Left cardiac atrium (tissue), 4 donors: Measurements from ENCODE around the gene KLHL35. TPM values are rescaled to one million over a fixed set of nuclear protein-coding genes. Genes with fewer than 3 reads are reported as not detected.
A peak's percentile ranks its signal among the peaks of the same experiment; 100 is the strongest.
"Not testable (repeated sequence)": the region's sequence is repeated elsewhere in the genome, so short reads cannot be mapped to it uniquely, and the experiment has no call there.

ENCODE experiments used
- ATAC-seq, 2 donors: fragments of 200-7000 bp; cut with Tn5 transposase; one replicate each; pipeline ENCODE4 v1.9.1; 2020; ENCODE audit warnings: mild to moderate bottlenecking in 2 of 2, moderate library complexity in 2 of 2
- DNase-seq: peaks from one replicate; pipeline ENCODE4 v3.0.0-alpha.2; 2020
- intact Hi-C, 2 donors: fragments of 100-400 bp; cut with DNase I; formaldehyde crosslinking; loops; one replicate each; pipeline versions ENCODE4 v1.14.1 to v1.15.1; 2022 to 2023
- total RNA-seq, 2 donors: library from RNA; stranded (reverse); fragmentation: NEBNext Ultra II Directional; extraction: Animal tissue kit (Norgen Biotek cat#: 25700); gene quantifications; one replicate each; pipeline ENCODE4 v1.2.1, GENCODE V29; 2021
- donor health status: DM: no; HTN: yes; CAD: no.
- donor health status: DM: no; HTN: yes; CAD: no; lungs with severe emphysema.
- donor health status: DM: yes; HTN: yes; CAD: no.
- donor health status: Dilated cardiomyopathy.

KLHL35 gene
- total RNA-seq, 2 donors from 2014 or later, result 1.1 to 1.2 TPM

DNA sequence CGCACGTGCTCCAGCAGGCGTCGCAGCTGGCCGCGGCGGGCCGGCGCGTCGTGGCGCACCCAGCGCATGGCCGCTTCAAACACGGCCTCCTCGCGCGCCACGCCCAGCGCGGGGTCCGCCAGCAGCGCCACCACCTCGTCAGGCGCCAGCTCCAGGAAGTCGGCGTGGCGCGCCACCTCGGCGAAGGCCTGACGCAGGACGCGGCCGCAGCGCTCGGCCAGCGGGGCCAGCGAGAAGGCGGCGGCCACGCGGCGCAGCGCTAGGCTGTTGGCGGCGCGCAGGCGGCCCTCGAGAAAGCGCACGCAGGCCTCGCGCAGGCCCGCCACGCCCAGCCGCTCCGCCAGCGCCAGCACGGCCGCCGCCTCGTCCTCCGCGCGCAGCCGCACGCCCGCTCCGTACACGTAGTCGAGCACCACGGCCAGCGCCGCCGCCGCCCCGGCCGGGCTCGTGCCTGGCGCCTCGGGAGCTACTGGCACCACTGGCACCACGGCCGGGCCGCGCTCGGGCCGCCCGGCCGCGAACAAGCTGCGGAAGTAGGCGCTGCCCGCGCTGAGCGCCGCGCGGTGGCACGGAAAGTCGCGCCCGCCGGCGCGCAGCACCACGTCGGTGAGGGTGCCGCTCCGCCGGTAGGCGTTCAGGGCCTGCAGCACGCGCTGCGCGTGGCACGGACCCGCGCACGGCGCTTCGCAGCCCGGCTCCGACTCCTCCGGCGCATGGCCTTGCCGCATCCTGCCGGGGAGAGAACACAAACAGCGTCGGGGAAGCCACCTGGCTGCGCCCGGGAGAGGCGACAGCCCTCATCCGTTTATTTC lies 2.9 kb downstream of the KLHL35 start:
- intact Hi-C loops, result no loop called here
- ATAC-seq (peak; percentile 59 to 67), DNase-seq (peak; percentile 78)

DNA sequence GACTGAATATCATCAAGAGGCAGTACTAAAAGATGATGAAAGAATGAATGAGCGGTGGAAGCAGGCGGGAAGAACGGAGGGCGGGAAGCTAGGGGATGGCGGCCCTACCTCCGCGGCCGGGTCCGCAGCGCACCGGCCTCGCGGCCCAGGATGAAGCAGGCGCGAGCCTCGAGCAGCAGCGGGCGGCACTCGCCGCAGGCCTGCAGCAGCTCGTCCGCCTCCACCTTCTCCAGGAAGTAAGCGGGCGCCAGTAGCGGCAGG lies 3.4 kb downstream of the KLHL35 start:
- no peak for DNase-seq
- ATAC-seq, result no peak
- intact Hi-C loops, result no loop called here

DNA sequence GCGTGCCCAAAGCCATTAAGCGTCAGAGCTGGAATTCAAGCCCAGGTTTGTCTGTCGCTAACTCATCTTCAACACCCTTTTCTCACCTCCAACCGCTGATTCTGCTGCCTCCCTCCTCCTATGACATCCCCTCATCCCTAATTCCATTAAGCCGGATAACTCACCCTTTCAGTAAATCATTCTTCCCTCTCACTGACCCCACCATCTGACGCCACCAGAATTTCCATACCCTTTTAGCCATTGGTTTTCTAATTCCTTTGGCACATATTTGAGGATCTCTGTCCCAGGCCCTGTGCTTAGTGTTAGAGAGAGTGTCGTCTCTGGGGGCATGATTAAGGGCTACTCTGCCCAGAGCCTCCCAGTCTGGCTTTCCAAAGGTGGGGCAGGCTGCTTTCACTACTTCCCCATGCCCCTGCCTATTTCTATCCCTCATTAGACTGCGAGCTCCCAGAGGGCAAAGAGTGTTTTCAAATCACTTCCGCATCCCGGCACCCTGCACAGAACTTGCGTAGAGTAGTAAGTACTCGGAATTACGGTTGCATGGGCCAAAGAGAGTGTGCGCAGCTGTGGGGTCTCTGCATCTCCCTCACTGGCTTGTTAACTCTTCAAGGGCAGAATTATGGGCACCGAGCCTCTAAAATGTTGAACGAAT lies 3.9 kb downstream of the KLHL35 start:
- DNase-seq (no peak), ATAC-seq (no peak)
- intact Hi-C loops, result no loop called here

- ATAC-seq (peak; percentile 81 to 90), DNase-seq (peak; percentile 94)
- intact Hi-C loops, result no loop called here
Measured at GRCh38 chr11:75428281-75428724, 4.7 kb downstream of the KLHL35 start.

- no peak for ATAC-seq
- DNase-seq, result no peak
- intact Hi-C loops, result no loop called here
Measured at GRCh38 chr11:75427181-75427580, 5.8 kb downstream of the KLHL35 start.

DNA sequence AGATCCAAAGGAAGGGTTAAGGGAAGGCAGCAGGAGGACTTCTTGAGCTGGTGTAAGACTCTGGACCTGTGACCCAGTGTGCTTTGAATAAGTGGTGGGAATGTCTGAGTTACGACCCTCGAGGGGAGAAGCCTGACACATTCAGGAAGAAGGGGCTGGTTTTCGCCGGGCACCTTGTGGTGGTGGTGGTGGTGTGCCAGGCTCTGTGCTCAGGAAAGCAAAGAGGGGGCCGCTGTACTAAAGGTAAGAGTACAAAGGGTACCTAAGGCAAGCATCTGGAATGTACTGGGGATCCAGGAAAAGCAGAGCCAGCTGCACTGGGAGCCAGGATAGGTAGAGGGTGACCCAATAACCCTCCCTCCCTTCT lies 6.3 kb downstream of the KLHL35 start:
- ATAC-seq, result no peak
- intact Hi-C loops, result no loop called here
- no peak for DNase-seq

DNA sequence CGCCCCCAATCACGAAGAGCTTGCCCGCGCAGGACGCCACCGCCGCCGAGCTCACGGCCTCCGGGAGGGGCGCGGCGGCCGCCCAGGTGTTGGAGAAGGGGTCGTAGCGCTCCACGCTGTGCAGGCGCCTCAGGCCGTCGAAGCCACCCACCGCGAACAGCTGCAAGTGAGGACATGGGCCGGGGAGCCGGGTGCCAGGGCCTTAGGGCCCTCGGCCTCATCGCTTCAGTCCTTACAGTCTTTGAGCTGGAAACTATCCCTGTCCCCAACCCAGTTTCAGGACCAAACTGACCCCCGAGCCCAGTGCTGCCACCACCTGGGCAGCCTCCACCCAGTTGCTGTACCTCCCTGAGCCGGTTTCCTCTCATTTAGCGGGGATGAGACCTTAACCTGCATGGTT lies 7.6 kb downstream of the KLHL35 start:
- no peak for ATAC-seq
- DNase-seq, result no peak
- intact Hi-C loops, result no loop called here

- DNase-seq, result no peak
- intact Hi-C loops, result no loop called here
- no peak for ATAC-seq
Measured at GRCh38 chr11:75424396-75424795, 8.6 kb downstream of the KLHL35 start.

GRCh38 chr11:75423721-75424120 lies 9.3 kb downstream of the KLHL35 start:
- intact Hi-C loops, result no loop called here
- ATAC-seq, result no peak
- DNase-seq, result peak; percentile 5

GRCh38 chr11:75422248-75423231 lies 10.5 kb downstream of the KLHL35 start:
- no peak for DNase-seq
- intact Hi-C loops, result no loop called here
- peak in 1 of 2 donors; percentile 18 for ATAC-seq

DNA sequence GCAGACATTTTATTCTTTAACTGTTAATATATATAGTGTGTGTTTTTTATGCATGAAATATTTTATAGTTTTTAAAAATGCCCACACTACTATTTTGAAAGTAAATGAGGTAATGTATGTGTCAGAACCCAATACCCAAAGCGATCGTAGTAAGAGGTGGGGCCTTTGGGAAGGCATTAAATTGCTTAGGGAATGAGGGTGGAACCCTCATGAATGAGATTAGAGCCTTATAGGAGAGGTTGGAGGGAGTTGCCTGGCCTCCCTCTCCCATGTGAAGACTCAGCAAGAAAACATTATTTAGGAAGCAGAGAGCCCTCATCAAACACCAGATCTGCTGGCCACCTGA lies 11.1 kb downstream of the KLHL35 start:
- intact Hi-C loops, result no loop called here
- ATAC-seq (no peak), DNase-seq (no peak)

GRCh38 chr11:75421035-75421602 lies 11.9 kb downstream of the KLHL35 start:
- no peak for DNase-seq
- intact Hi-C loops, result no loop called here
- ATAC-seq, result no peak

- no peak for DNase-seq
- no peak for ATAC-seq
- intact Hi-C loops, result no loop called here
Measured at GRCh38 chr11:75420224-75421034, 12.6 kb downstream of the KLHL35 start.

DNA sequence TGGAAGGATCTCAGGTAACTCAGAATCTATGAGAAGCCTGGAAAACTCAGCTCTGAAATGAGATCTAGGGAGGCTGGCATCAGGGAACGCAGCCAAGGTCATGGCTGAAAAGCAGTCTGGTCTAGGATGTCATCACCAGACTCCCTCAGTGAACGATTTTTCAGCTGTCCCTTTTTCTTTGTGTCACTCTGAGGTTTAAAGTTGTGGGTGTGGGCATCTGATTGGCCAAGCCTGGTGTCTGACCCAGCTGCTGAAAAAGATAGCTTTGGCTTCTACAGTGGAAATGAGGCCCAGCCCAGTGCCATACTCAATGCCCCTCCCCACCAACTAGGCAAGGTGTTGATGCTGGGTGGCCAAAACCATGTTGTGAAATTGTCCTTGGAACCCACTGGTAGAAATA lies 19.1 kb downstream of the KLHL35 start:
- intact Hi-C loops, result no loop called here
- DNase-seq, result no peak
- ATAC-seq, result no peak

DNA sequence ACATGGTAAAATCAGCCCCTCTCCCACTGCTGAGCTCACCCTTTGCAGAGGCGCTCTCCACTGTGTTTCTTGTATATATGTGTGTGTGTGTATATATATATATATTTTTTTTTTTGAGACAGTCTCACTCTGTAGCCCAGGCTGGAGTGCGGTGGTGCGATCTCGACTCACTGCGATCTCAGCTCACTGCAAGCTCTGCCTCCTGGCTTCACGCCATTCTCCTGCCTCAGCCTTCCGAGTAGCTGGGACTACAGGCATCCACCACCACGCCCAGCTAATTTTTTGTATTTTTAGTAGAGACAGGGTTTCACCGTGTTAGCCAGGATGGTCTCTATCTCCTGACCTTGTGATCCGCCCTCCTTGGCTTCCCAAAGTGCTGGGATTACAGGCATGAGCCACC lies 19.9 kb downstream of the KLHL35 start:
- ATAC-seq, result peak in 1 of 2 donors; percentile 25
- intact Hi-C loops, DNase-seq: not testable (repeated sequence)

GRCh38 chr11:75409971-75410370 lies 23.0 kb downstream of the KLHL35 start:
- intact Hi-C loops, ATAC-seq, DNase-seq: not testable (repeated sequence)

DNA sequence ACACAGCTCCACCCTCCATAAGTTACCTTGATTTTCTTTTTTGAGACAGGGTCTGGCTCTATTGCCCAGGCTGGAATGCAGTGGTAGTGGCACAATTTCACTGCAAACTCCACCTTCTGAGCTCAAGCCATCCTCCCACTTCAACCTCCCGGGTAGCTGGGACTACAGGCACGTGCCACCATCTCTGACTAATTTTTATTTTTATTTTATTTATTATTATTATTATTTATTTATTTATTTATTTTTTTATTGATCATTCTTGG lies 24.1 kb downstream of the KLHL35 start:
- intact Hi-C loops, result no loop called here
- no peak for ATAC-seq
- no peak for DNase-seq

DNA sequence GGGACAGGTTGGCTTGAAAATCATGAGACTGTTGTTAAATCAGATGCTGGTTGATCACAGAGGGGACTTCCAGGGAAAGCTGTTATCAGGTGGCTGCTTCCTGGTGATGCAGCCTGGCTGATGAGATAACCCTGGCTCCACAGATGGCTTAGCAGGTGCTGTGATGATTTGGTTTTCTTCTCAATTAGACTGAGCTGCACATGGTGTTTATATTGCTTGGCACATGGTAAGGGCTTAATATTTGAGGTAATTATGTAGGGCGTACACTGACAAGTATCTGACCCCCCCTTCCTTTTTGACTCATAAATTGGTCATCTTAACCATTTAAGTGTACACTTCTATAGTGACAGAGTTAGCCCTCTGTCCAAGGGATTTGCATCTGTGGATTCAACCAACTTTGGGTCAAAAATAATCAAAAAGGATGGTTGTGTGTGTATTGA lies 26.6 kb downstream of the KLHL35 start:
- intact Hi-C loops, result no loop called here
- no peak for DNase-seq
- no peak for ATAC-seq
